Endodermal cell (in vitro differentiated cells): ENCODE measurements around the gene TLR7. TPM values are rescaled to one million over a fixed set of nuclear protein-coding genes. Genes with fewer than 3 reads are reported as not detected.

ENCODE experiments used
- DNase-seq: peaks from one replicate; pipeline ENCODE4 v3.0.0-alpha.2; 2017
- H3K27ac ChIP-seq: 2 replicates; pipeline ENCODE4 v1.5.1; 2013; ENCODE audit warnings: mild to moderate bottlenecking, low read depth, low read length, moderate library complexity
- H3K27me3 ChIP-seq: 2 replicates; pipeline ENCODE4 v1.6.1; 2013; ENCODE audit warnings: mild to moderate bottlenecking, low read length, moderate library complexity; ENCODE audit not compliant: insufficient read depth, control insufficient read depth, poor library complexity, severe bottlenecking
- H3K36me3 ChIP-seq: 2 replicates; pipeline ENCODE4 v1.7.0; 2013; ENCODE audit warnings: mild to moderate bottlenecking, low read length, moderate library complexity; ENCODE audit not compliant: control insufficient read depth, insufficient read depth
- H3K4me1 ChIP-seq: one replicate; pipeline ENCODE4 v1.7.0; 2013; ENCODE audit warnings: low read length; ENCODE audit not compliant: control insufficient read depth, insufficient read depth
- H3K4me3 ChIP-seq: 2 replicates; pipeline ENCODE4 v1.5.1; 2013; ENCODE audit warnings: mild to moderate bottlenecking, low read length, moderate library complexity
- H3K9ac ChIP-seq: 2 replicates; pipeline ENCODE4 v1.6.1; 2013; ENCODE audit warnings: mild to moderate bottlenecking, low read length, moderate library complexity; ENCODE audit not compliant: poor library complexity, severe bottlenecking; ENCODE audit errors: extremely low read depth
- H3K9me3 ChIP-seq: 2 replicates; pipeline ENCODE4 v1.6.1; 2013; ENCODE audit warnings: mild to moderate bottlenecking, low read length, moderate library complexity; ENCODE audit not compliant: control insufficient read depth
- H3K27ac Mint-ChIP-seq: 2 replicates; pipeline ENCODE4 v1.8.0; 2020; ENCODE audit warnings: mixed read lengths
- H3K27me3 Mint-ChIP-seq: 2 replicates; pipeline ENCODE4 v1.8.0; 2021; ENCODE audit warnings: mild to moderate bottlenecking, mixed read lengths; ENCODE audit not compliant: insufficient read depth
- H3K36me3 Mint-ChIP-seq: 2 replicates; pipeline ENCODE4 v1.8.0; 2020; ENCODE audit warnings: low read depth, mixed read lengths
- H3K4me1 Mint-ChIP-seq: 2 replicates; pipeline ENCODE4 v1.8.0; 2020; ENCODE audit warnings: mixed read lengths
- H3K4me3 Mint-ChIP-seq: 2 replicates; pipeline ENCODE4 v1.8.0; 2020; ENCODE audit warnings: mild to moderate bottlenecking, moderate library complexity, mixed read lengths
- H3K9me3 Mint-ChIP-seq: 2 replicates; pipeline ENCODE4 v1.8.0; 2020; ENCODE audit warnings: mild to moderate bottlenecking, mixed read lengths
- WGBS, 2 experiments: methylation state at CpG; one replicate each; pipeline versions ENCODE4 v1.1.5 to v1.1.7; 2013; ENCODE audit warnings: missing lambda C conversion rate in 2 of 2, mixed read lengths in 1 of 2; ENCODE audit not compliant: insufficient coverage in 1 of 2, insufficient read length in 1 of 2; 5-methylcytosine and 5-hydroxymethylcytosine counted together
- long read RNA-seq, 4 experiments: library from polyadenylated mRNA in 2 of 4; library from RNA in 1 of 4; library from capped mRNA in 1 of 4; stranded (forward) in 3 of 4; unstranded in 1 of 4; transcript quantifications; one replicate each; pipeline ENCODE4 v2.0.0, GENCODE V29; 2020 to 2021; ENCODE audit warnings: inconsistent platforms in 1 of 4
- polyA plus RNA-seq, 2 experiments: library from polyadenylated mRNA; stranded (reverse); fragments of 50-300 nt; gene quantifications; one replicate each; pipeline ENCODE4 v1.2.3, GENCODE V29; 2013
- total RNA-seq, 2 donors: library from RNA; stranded (reverse); fragmentation: NEBNext Ultra II Directional in 1 of 2; extraction: Animal tissue kit (Norgen Biotek cat#: 25700) in 1 of 2; gene quantifications; 2 replicates in 1 of 2; 3 replicates in 1 of 2; pipeline ENCODE4 v1.2.1, GENCODE V29; 2021
- TF ChIP-seq, protein P1 (sequence below): fragments of 200-600 bp; sonication (generic); conservative IDR thresholded peaks from 2 replicates; pipeline ENCODE4 v1.5.0; 2021; ENCODE audit warnings: antibody characterized with exemption, mild to moderate bottlenecking

Gene TLR7
- not detected for total RNA-seq
- polyA plus RNA-seq (2013, experiment 1 of 2): not detected
- not detected for polyA plus RNA-seq (2013, experiment 2 of 2)
- long read RNA-seq, experiment 1: 0 reads
- long read RNA-seq, experiment 2: 0 reads
- long read RNA-seq, experiment 3: 0 reads
- long read RNA-seq, experiment 4: 0 reads

DNA sequence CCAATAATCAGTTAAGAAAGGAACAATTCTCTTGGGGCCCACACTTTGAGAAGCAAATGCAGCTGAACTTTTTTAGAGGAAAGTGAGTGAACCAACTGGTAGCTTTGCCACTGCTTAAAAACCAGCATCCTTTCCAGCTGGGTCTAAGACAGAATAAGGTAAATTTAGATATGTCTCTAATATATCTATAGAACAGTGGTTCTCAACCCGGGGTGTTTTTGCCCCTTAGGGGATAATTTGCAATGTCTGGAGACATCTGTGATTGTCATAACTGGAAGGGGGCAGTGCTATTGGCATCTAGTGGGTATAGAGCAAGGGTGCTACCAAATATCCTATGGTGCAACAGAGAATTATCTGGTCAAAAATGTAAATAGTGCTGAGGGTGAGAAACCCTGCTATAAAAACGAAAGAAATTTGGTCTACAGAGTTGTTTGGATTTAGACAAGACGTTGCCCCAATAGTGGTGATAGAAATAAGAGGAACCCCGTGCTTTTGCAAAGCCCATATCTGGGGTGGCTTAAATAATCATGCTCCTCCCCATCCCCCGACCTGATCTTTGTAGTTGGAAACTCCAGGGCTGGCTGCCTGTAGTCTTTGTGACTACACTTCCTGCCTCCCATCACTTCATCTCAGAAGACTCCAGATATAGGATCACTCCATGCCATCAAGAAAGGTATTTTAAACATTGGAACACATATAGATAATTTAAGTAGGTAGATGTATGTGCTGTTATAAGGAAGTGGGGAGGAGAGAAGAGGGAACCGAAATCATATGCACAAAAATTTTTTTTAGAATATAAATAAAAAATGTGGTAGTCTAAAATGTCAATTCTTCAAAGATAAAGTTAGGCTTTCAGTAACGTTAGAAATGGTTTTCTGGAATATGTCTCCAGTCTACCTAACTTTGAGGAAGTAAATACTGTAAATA is at the start of gene TLR7:
TLR7 (plus strand) TSS at position 622 of the 927 bp plus-strand sequence. CDS start 507 bp downstream, outside the sequence.
- no peak for DNase-seq
- Histone ChIP-seq H3K9me3 (peaks cover 4% of the 10 kb centered on the region), H3K27ac (no peak within 1 kb of the TSS), H3K27me3 (no peaks in the 10 kb centered on the region), H3K9ac (no peak within 1 kb of the TSS), H3K4me1 (no peaks in the 10 kb centered on the region), H3K4me3 (no peak within 1 kb of the TSS), H3K36me3 (no peaks in the 10 kb centered on the region)
- H3K9me3 Mint-ChIP-seq: peaks cover 77% of the 10 kb centered on the region
- H3K36me3 Mint-ChIP-seq: no peaks in the 10 kb centered on the region
- H3K4me3 Mint-ChIP-seq: no peak within 1 kb of the TSS
- TF ChIP-seq, protein P1, sequence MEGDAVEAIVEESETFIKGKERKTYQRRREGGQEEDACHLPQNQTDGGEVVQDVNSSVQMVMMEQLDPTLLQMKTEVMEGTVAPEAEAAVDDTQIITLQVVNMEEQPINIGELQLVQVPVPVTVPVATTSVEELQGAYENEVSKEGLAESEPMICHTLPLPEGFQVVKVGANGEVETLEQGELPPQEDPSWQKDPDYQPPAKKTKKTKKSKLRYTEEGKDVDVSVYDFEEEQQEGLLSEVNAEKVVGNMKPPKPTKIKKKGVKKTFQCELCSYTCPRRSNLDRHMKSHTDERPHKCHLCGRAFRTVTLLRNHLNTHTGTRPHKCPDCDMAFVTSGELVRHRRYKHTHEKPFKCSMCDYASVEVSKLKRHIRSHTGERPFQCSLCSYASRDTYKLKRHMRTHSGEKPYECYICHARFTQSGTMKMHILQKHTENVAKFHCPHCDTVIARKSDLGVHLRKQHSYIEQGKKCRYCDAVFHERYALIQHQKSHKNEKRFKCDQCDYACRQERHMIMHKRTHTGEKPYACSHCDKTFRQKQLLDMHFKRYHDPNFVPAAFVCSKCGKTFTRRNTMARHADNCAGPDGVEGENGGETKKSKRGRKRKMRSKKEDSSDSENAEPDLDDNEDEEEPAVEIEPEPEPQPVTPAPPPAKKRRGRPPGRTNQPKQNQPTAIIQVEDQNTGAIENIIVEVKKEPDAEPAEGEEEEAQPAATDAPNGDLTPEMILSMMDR: no peak
- WGBS, 2 experiments: 80 to 83% methylated on average over 1 to 6 of the region's 7 CpGs
- no peaks in the 10 kb centered on the region for H3K27me3 Mint-ChIP-seq
- H3K27ac Mint-ChIP-seq: no peak within 1 kb of the TSS
- no peaks in the 10 kb centered on the region for H3K4me1 Mint-ChIP-seq

DNA sequence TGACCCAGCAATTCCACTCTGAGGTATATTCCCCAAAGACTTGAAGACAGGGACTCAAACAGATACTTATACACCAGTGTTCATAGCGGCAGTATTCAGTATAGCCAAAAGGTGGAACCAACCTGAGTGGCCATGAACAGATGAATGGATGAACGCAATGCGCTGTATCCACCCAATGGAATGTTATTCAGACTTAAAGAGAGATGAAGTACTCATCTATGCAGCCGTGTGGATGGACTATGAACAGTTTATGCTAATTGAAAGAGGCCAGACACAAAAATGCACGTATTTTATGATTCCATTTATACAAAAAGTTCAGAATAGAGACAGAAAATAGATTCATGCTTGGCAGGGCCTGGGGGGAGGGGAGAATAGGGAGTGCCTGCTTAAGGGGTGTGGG is 49.3 kb upstream of the TLR7 start:
- Mint-ChIP-seq H3K36me3 (peaks cover 10% of the 10 kb centered on the region), H3K4me3 (no peak overlapping the region), H3K4me1 (no peaks in the 10 kb centered on the region), H3K27ac (no peak overlapping the region), H3K9me3 (peaks cover 47% of the 10 kb centered on the region), H3K27me3 (no peaks in the 10 kb centered on the region)
- TF ChIP-seq, protein P1: no peak
- no peaks in the 10 kb centered on the region for H3K27me3 ChIP-seq
- no peak for DNase-seq
- no peaks in the 10 kb centered on the region for H3K36me3 ChIP-seq
- H3K4me1 ChIP-seq: no peaks in the 10 kb centered on the region
- H3K27ac ChIP-seq: no peak overlapping the region
- WGBS, 2 experiments: 77 to 90% methylated on average over 2 to 5 of the region's 5 CpGs
- no peak overlapping the region for H3K4me3 ChIP-seq
- H3K9me3 ChIP-seq: no peaks in the 10 kb centered on the region
- no peak overlapping the region for H3K9ac ChIP-seq

DNA sequence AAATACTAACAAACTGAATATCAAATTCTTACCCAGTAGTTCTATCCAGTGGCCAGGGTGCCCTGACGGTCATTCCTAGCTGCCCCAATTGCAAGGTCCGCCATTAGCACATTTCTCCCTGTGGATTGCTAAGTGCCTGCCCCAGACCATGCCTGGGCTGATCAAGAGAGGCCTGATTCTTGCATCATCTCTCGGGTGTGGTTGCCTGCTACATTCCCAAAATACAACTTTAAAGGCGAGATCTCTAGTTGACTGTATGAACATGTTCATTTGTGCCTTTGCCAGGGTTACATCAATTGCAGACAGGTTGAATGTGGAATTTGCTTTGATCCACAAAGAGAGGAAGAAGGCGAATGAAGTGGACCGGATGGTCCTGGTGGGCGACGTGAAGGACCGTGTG is 47.6 kb upstream of the TLR7 start:
- H3K36me3 Mint-ChIP-seq: peaks cover 10% of the 10 kb centered on the region
- Histone ChIP-seq H3K27ac (no peak overlapping the region), H3K4me3 (no peak overlapping the region), H3K36me3 (no peaks in the 10 kb centered on the region), H3K9ac (no peak overlapping the region), H3K27me3 (no peaks in the 10 kb centered on the region), H3K4me1 (no peaks in the 10 kb centered on the region), H3K9me3 (no peaks in the 10 kb centered on the region)
- no peaks in the 10 kb centered on the region for H3K27me3 Mint-ChIP-seq
- TF ChIP-seq, protein P1: no peak
- peaks cover 50% of the 10 kb centered on the region for H3K9me3 Mint-ChIP-seq
- no peaks in the 10 kb centered on the region for H3K4me1 Mint-ChIP-seq
- WGBS, 2 experiments: 89 to 97% methylated on average over 7 to 9 of the region's 9 CpGs
- no peak overlapping the region for H3K4me3 Mint-ChIP-seq
- no peak overlapping the region for H3K27ac Mint-ChIP-seq
- DNase-seq: no peak
